Osteoblast (primary cell): ENCODE results near the gene COBL. TPM values are rescaled to one million over a fixed set of nuclear protein-coding genes. Genes with fewer than 3 reads are reported as not detected.

ENCODE experiments used
- DNase-seq: peaks from one replicate; pipeline ENCODE4 v3.0.0; 2011; ENCODE audit warnings: low spot score, mixed read lengths; ENCODE audit not compliant: insufficient read length; ENCODE audit errors: missing footprints
- H2AFZ ChIP-seq: 2 replicates; pipeline ENCODE4 v1.6.0; 2011; ENCODE audit warnings: mild to moderate bottlenecking, low read length
- H3K27ac ChIP-seq: 2 replicates; pipeline ENCODE4 v1.5.1; 2011; ENCODE audit warnings: mild to moderate bottlenecking, low read depth, low read length, moderate library complexity
- H3K27me3 ChIP-seq: 2 replicates; pipeline ENCODE4 v1.6.0; 2012; ENCODE audit warnings: mild to moderate bottlenecking, control low read depth, inconsistent platforms, low read length, moderate library complexity; ENCODE audit not compliant: insufficient read depth
- H3K36me3 ChIP-seq: 2 replicates; pipeline ENCODE4 v1.5.1; 2011; ENCODE audit warnings: mild to moderate bottlenecking, low read length, control low read depth, moderate library complexity; ENCODE audit not compliant: insufficient read depth
- H3K4me1 ChIP-seq: 2 replicates; pipeline ENCODE4 v1.5.1; 2011; ENCODE audit warnings: mild to moderate bottlenecking, low read length, control low read depth, moderate library complexity; ENCODE audit not compliant: insufficient read depth
- H3K4me2 ChIP-seq: 2 replicates; pipeline ENCODE4 v1.6.0; 2011; ENCODE audit warnings: mild to moderate bottlenecking, low read length; ENCODE audit not compliant: insufficient read depth
- H3K4me3 ChIP-seq: fragments of 200-600 bp; sonication (generic); 3 replicates; pipeline ENCODE4 v1.5.1; 2012; ENCODE audit warnings: mild to moderate bottlenecking, low read length, inconsistent platforms; ENCODE audit not compliant: insufficient read depth
- H3K79me2 ChIP-seq: 2 replicates; pipeline ENCODE4 v1.6.0; 2012; ENCODE audit warnings: mild to moderate bottlenecking, low read length, control low read depth, inconsistent platforms; ENCODE audit not compliant: insufficient read depth
- H3K9me3 ChIP-seq: 2 replicates; pipeline ENCODE4 v1.5.1; 2011; ENCODE audit warnings: low read depth, low read length, control low read depth
- H4K20me1 ChIP-seq: 2 replicates; pipeline ENCODE4 v1.6.0; 2012; ENCODE audit warnings: mild to moderate bottlenecking, low read length, control low read depth; ENCODE audit not compliant: insufficient read depth
- total RNA-seq: library from RNA; depleted of rRNA; stranded (reverse); fragments of >200 nt; gene quantifications from 2 replicates; pipeline ENCODE4 v1.2.3, GENCODE V29; 2012
- TF ChIP-seq, protein P1 (sequence below): IDR thresholded peaks from 2 replicates; pipeline ENCODE4 v1.5.1; 2011; ENCODE audit warnings: mild to moderate bottlenecking, low read depth, low read length, moderate library complexity; ENCODE audit errors: extremely low read depth

COBL gene
- total RNA-seq, 1 donor = under 0.01 TPM

DNA sequence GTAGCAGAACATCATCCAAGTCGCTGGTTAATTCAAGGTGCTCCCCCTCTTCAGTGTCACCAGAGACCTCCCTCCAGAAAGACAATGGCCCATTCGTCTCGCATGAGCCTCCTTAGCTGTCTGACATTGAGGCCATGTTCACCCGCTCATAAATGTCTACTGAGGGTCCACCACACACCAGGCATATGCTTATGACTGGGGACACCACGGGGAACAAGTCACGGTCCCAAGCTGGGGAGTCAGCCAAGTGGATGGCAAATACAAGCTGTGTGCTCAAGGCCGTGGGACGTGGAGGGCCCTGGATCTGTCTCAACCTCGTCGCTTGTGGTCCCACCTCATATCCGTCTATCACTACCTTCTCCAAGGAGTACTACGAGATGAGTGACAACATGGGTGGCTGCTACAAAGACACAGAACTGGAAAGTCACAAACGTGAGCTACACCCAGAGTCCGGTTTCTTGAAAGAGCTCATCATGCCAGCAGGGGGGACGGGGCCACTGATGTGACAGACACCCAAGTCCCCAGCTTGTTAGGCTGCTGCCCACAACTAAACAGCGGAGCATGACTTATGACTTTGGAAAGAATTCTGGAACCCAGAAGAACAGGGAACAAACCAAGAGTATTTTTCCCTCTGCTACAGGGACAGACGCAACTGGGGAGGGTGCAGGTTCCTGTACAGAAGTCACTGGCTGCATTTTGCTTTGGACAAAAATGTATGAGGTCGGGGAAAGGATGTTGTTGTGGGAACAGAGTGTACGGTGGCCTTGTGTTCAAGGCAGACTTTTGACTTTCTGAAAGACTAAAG is 189.6 kb downstream of the COBL start:
- Histone ChIP-seq H3K9me3 (no peaks in the 10 kb centered on the region), H3K4me3 (no peak overlapping the region), H3K4me1 (peaks cover 13% of the 10 kb centered on the region), H3K79me2 (no peaks in the 10 kb centered on the region), H4K20me1 (no peaks in the 10 kb centered on the region), H3K36me3 (no peaks in the 10 kb centered on the region), H3K27me3 (no peaks in the 10 kb centered on the region), H2AFZ (no peak overlapping the region), H3K4me2 (no peak overlapping the region), H3K27ac (no peak overlapping the region)
- TF ChIP-seq, protein P1, sequence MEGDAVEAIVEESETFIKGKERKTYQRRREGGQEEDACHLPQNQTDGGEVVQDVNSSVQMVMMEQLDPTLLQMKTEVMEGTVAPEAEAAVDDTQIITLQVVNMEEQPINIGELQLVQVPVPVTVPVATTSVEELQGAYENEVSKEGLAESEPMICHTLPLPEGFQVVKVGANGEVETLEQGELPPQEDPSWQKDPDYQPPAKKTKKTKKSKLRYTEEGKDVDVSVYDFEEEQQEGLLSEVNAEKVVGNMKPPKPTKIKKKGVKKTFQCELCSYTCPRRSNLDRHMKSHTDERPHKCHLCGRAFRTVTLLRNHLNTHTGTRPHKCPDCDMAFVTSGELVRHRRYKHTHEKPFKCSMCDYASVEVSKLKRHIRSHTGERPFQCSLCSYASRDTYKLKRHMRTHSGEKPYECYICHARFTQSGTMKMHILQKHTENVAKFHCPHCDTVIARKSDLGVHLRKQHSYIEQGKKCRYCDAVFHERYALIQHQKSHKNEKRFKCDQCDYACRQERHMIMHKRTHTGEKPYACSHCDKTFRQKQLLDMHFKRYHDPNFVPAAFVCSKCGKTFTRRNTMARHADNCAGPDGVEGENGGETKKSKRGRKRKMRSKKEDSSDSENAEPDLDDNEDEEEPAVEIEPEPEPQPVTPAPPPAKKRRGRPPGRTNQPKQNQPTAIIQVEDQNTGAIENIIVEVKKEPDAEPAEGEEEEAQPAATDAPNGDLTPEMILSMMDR = no peak
- DNase-seq = no peak

DNA sequence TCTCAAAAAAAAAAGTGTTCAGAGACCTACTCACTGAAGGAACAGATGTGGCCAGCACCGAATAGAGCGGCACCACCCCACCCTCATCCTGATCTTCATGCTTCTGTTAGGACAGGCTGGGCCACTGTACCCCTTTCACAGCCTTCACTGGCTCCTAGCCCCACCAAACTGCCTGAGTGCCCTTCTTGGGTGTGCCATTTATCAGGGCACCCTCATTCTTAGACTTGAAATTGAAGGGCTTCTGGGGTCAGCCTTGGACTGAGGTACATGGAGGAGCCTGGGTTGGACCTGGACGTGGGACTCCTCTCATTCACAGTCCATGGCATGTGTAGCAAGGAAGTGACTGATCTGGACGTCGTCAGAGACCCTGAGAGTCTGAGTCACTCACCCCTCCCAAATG is 190.3 kb downstream of the COBL start:
- Histone ChIP-seq H3K4me2 (no peak overlapping the region), H3K27ac (no peak overlapping the region), H3K9me3 (no peaks in the 10 kb centered on the region), H3K4me1 (peaks cover 13% of the 10 kb centered on the region), H3K27me3 (no peaks in the 10 kb centered on the region), H3K4me3 (no peak overlapping the region), H4K20me1 (no peaks in the 10 kb centered on the region), H3K36me3 (no peaks in the 10 kb centered on the region), H2AFZ (no peak overlapping the region), H3K79me2 (no peaks in the 10 kb centered on the region)
- no peak for DNase-seq
- TF ChIP-seq, protein P1 = no peak

DNA sequence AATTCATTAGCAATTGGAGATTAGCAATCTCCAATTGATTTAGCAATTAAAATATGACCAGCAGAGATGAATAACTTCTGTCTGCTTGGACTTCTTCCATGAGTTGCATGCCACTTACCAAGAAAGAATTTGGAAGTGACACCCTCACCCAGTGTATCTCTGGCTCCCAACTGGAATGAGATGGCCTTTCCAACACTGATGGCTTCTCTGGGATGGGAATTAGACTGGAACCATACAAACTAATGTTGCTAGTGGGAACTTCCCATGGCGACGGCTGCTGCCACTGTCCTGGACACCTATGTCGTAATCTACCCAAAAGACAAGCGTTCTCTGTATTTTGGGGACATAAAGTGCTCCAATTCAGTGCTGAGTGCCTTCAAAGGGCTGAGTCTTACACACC is 192.3 kb downstream of the COBL start:
- TF ChIP-seq, protein P1 = no peak
- H3K4me3 ChIP-seq = no peak overlapping the region
- peaks cover 13% of the 10 kb centered on the region for H3K4me1 ChIP-seq
- no peaks in the 10 kb centered on the region for H3K9me3 ChIP-seq
- no peak overlapping the region for H3K27ac ChIP-seq
- no peak for DNase-seq
- H4K20me1 ChIP-seq = no peaks in the 10 kb centered on the region
- no peaks in the 10 kb centered on the region for H3K36me3 ChIP-seq
- H2AFZ ChIP-seq = no peak overlapping the region
- no peaks in the 10 kb centered on the region for H3K79me2 ChIP-seq
- no peak overlapping the region for H3K4me2 ChIP-seq
- H3K27me3 ChIP-seq = no peaks in the 10 kb centered on the region

DNA sequence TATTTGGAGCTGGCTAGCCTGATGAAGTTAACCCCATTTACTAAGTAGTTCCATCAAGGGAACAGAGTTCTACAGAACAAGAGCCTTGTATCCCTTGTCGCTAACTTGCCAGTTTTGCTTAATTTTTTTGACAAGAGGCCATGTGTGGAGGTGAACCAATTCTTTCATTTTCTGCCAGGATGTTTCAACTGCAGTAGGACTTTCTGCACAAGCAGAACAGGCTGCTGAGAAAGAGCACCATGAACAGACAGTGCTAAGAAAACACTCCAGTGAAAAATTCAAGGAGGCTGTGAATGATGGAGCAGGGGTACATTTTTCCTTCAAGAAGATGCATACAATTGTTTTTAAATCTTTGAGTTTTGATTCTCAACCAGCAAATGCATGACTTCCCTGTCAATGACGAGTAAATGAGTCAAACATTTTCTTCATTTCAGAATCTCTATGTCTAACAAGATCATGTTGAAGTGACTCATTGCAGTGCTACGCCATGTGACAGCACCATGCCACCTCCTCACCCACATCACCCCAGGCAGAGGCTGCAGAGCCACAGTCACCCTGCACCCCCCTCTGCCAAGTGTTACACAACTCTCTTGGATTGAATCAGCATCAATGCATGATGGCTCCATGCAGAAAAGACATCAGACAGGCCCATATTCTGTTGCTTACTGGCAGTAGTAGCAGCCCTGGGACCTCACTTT is 193.1 kb downstream of the COBL start:
- Histone ChIP-seq H3K4me1 (peaks cover 13% of the 10 kb centered on the region), H4K20me1 (no peaks in the 10 kb centered on the region), H3K4me3 (no peak overlapping the region), H3K4me2 (peak overlapping the region; percentile 47), H3K9me3 (no peaks in the 10 kb centered on the region), H2AFZ (no peak overlapping the region), H3K27ac (peak overlapping the region; percentile 64), H3K79me2 (no peaks in the 10 kb centered on the region), H3K36me3 (no peaks in the 10 kb centered on the region), H3K27me3 (no peaks in the 10 kb centered on the region)
- peak; percentile 98 for DNase-seq
- TF ChIP-seq, protein P1 = no peak
